ENCODE data around the gene DHCR24.

The DHCR24 gene

DNA sequence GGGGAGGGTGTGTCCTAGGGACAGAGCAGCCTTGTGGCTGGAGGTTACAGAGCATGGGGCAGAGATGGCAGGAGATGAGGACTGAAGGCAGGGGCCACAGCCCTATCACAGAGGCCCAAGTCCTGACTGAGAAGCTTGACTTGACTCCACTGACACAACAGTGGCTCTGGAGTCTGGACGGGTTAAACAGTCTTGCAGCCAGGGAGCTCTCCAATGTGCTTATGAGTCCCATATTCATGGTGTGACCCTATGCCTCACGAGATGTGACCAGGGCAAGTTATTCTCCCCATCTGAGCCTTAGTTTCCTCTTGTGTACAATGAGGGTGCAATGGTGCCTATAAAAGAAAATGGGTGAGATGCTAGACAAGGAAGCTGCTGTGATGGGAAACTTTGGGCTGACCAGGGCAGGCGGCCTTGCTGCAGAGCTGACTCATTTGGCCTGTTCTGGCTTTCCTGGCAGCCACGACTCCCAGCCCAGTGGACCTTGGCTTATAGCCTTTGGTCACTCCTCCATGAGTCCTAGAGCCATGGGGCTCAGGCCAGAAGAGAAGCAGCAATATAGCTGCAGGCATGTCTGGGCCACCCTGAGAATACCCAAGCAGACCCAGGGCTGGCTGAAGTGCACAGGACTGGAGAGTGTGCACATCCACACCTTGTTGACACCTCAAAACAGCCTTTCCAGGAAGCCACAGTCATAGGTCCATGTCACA is 83.1 kb downstream of the DHCR24 start:
- TF ChIP-seq, protein P1, sequence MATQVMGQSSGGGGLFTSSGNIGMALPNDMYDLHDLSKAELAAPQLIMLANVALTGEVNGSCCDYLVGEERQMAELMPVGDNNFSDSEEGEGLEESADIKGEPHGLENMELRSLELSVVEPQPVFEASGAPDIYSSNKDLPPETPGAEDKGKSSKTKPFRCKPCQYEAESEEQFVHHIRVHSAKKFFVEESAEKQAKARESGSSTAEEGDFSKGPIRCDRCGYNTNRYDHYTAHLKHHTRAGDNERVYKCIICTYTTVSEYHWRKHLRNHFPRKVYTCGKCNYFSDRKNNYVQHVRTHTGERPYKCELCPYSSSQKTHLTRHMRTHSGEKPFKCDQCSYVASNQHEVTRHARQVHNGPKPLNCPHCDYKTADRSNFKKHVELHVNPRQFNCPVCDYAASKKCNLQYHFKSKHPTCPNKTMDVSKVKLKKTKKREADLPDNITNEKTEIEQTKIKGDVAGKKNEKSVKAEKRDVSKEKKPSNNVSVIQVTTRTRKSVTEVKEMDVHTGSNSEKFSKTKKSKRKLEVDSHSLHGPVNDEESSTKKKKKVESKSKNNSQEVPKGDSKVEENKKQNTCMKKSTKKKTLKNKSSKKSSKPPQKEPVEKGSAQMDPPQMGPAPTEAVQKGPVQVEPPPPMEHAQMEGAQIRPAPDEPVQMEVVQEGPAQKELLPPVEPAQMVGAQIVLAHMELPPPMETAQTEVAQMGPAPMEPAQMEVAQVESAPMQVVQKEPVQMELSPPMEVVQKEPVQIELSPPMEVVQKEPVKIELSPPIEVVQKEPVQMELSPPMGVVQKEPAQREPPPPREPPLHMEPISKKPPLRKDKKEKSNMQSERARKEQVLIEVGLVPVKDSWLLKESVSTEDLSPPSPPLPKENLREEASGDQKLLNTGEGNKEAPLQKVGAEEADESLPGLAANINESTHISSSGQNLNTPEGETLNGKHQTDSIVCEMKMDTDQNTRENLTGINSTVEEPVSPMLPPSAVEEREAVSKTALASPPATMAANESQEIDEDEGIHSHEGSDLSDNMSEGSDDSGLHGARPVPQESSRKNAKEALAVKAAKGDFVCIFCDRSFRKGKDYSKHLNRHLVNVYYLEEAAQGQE (IDR thresholded peaks at IDR 0.05; ENCODE audit: insufficient read depth in 1 of 2, low read depth in 2 of 2, low read length in 2 of 2) = peak in 1 of 2 experiments; percentile 82; a peak in 2 of 4 replicates
- no peak for TF ChIP-seq SIN3A (IDR thresholded peaks at IDR 0.05; ENCODE audit: borderline replicate concordance, insufficient read depth, low read length)

DNA sequence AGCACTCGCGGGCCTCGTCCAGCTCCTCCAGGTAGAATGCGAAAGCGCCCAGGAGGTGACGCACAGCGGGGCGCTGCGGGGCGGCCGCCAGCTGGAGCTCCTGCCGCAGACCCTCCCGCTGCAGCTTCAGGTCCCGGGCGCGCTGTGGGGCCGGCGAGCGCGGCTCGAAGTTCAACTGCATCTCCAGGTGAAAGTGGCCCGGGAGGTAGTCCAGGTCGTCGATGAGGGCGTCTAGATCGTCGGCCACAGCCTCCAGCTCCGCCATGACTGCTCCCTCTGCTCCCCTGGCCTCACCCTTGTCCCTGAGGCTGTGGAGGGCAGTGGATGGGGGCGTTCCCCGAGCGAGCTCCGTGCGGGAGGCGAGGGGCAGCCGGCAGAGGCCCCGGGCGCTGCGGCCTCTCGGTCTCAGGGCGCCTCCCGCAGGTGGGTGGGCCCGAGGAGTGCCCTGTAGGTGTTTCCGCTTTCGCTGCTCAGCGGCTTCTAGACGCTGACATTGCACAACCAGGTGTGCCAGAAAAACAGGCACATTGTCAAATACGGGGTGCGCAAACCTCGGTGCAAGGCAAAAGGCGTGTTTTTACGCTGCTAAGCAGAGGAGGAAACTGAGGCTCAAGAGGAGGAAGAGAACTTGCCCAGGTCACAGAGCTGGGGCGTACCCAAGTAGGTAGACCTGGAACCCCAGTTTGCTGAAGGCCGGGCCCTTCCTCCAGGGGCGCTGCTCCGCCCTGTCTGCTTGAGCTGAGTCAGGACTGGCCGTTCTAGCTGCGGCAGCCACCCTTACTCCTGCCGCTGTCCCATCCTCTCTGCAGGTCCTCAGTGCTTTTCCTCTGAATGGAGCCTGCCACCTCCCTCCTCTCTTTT is 85.9 kb downstream of the DHCR24 start, which contains the start of gene TTC22:
TSS of gene TTC22 (minus strand) at position 425 of the 861 bp plus-strand sequence. CDS start at position 265, 160 bp downstream.
- TF ChIP-seq SIN3A (IDR thresholded peaks at IDR 0.05; ENCODE audit: borderline replicate concordance, insufficient read depth, low read length) (no peak), TAF1 (IDR thresholded peaks at IDR 0.05; ENCODE audit: borderline replicate concordance, insufficient read depth, low read length) (no peak), FOXP2 (optimal IDR thresholded peaks at IDR 0.05; ENCODE audit: borderline replicate concordance, extremely low read depth, extremely low read length, insufficient read depth) (no peak)
- TF ChIP-seq, protein P1 (IDR thresholded peaks at IDR 0.05; ENCODE audit: insufficient read depth in 1 of 2, low read depth in 2 of 2, low read length in 2 of 2) = no peak

DNA sequence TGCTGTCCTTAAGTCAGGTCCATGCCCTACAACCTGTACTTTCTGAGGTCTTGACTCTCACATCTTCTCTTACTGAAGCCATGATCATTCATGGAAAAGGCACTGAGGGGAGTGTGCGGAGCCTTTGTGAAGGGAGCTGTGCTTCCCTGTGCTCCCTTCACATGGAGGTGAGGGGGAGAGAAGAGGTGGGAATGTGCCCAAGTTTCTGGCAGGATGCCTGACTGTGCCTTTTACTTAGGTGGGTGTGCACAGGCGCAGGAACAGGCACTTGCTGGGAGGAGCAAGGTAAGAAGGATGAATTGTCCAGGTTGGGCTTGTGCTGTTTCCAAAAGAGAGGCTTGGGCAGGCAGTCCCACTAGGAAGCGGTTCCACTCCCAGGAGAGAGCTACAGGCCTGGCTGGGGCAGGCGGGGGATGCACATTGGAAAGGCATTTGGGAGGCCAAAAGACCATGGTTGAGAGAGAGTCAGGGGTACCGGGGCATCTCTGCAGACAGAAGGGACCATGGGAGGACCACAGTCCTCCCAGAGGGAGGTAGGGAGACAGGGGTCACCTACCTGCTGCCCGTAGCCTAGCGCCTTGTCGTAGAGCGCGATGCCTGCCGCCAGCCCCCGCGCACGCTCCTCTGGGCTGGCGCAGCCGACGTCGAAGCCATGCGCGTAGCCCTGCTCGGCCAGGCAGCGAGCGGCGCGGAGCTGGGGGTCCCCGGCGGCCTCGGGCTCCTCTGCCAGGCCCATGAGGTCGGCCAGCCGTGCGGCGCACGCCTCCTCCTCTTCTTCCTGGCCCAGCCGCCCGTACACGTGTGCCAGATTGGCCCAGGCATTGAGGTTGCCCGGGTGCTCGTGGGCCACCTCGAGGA is 86.7 kb downstream of the DHCR24 start:
- TF ChIP-seq, protein P1 (IDR thresholded peaks at IDR 0.05; ENCODE audit: insufficient read depth in 1 of 2, low read depth in 2 of 2, low read length in 2 of 2) = no peak
- TF ChIP-seq TAF1 (IDR thresholded peaks at IDR 0.05; ENCODE audit: borderline replicate concordance, insufficient read depth, low read length) (no peak), POLR2AphosphoS5 (IDR thresholded peaks at IDR 0.05; ENCODE audit: low read depth, low read length) (no peak), FOXP2 (optimal IDR thresholded peaks at IDR 0.05; ENCODE audit: borderline replicate concordance, extremely low read depth, extremely low read length, insufficient read depth) (no peak), SIN3A (IDR thresholded peaks at IDR 0.05; ENCODE audit: borderline replicate concordance, insufficient read depth, low read length) (no peak)

Data from PFSK-1 (cell line).